ENCODE data around the gene SH3D19.
"Not testable (repeated sequence)": the region's sequence is repeated elsewhere in the genome, so short reads cannot be mapped to it uniquely, and the experiment has no call there.

The SH3D19 gene

GRCh38 chr4:151322161-151322560 is 3.2 kb downstream of the SH3D19 start:
- not testable (repeated sequence) for DNase-seq

- no peak for DNase-seq
Observed at GRCh38 chr4:151321586-151321985, 3.8 kb downstream of the SH3D19 start.

- no peak for DNase-seq
Observed at GRCh38 chr4:151319490-151319889, 5.9 kb downstream of the SH3D19 start.

DNA sequence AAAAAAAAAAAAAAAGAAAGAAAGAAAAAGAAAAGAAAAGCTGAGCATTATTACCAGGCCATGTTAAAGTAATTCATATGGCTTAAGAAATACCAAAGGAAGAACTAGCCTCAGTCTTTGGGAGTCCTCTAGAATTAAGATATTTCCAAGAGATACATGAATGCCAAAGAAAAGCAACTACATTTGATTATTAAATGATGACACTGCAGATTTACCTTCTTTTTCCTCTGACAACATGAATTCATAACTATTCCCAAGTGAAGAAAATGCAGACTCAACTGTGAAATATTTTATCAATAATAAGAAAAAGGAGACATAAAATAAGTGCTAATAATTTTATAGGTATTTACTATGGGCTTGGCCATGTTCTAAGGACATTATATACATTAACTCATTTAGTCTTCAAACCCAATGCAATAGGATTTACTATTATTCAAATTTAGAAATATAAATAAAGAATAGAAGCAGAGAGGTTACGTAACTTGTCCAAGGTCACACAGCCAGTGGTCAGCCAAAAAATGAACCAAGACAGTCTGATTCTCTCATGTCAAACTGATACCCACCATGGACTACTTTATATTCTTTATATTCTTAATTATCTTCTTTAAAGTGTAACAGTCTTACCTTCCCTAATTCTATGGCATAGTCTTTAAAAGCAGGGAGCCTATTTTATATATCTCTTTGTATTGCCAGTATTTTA is 6.9 kb downstream of the SH3D19 start:
- no peak for DNase-seq

GRCh38 chr4:151316645-151317044 is 8.8 kb downstream of the SH3D19 start:
- no peak for DNase-seq

- no peak for DNase-seq
Observed at GRCh38 chr4:151315212-151315886, 10.1 kb downstream of the SH3D19 start.

DNA sequence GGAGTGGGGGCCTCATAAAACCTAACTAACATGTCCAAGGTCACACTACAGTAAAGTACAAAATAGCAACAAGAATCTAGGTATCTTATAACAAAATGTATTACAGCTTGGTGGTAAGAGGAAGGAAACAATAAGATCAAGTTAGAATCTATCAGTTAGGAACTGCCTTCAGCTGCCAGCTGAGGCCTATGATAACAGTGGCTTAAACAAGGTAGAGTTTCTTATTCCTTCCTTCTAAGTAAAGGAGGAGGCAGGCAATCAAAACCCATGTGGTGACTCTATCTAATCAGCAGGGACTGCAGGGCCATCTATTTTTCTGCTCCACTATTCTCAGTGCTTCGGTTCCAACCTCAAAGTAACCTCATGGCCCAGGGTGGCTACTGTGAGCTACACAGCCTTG is 10.9 kb downstream of the SH3D19 start:
- peak in 1 of 2 experiments; percentile 21 for DNase-seq

GRCh38 chr4:151314010-151314355 is 11.4 kb downstream of the SH3D19 start:
- no peak for DNase-seq

DNA sequence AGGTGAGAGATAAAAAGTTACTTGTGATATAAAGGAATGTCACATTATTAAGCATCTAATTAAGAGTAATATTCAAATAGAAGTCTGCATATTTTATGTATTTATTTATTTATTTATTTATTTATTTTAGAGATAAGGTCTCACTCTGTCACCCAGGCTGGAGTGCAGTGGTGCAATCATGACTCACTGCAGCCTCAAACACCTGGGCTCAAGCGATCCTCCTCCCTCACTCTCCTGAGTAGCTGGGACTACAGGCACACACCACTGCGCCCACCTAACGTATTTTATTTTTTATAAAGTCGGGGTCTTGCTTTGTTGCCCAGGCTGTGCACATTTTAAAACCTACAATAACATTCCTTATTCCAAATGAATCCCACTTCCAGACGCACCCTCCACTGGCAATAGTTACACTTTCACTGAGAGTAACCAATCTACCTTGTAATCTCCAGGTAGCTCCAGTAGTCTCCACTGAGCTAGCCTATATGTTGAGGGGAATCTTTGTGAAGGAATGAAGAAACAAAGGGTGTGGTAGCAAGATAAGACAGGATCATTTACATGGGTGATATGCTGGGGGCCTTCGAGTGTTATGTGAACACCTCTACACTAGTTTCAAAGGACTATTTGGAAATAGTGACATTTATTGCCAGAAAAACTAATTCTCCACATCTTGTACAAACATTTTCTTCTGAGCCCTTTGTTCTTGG is 11.9 kb downstream of the SH3D19 start:
- no peak for DNase-seq

GRCh38 chr4:151310124-151310728 is 15.2 kb downstream of the SH3D19 start:
- DNase-seq = no peak

DNA sequence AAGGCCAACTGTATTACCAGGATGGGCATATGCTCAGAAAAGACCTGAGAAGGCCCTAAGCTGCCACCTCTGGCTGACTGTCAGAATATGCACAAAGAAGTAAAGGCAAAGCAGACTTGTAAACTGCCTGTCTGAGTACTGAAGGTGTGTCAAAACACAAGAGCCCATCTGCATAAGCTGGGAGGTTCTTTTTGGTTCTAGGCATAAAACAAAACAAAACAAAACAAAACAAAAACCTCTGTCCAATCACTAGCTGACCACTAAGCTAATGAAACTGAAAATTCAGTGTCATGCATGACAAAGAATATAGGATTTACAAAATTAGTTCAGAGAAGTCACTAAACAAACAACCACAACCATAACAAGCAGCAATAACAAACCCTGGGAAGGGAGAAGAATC is 20.6 kb downstream of the SH3D19 start:
- DNase-seq = no peak

GRCh38 chr4:151304226-151304625 is 21.2 kb downstream of the SH3D19 start:
- DNase-seq = no peak

- no peak for DNase-seq
Observed at GRCh38 chr4:151302432-151302831, 23.0 kb downstream of the SH3D19 start.

GRCh38 chr4:151297170-151297569 is 28.2 kb downstream of the SH3D19 start:
- no peak for DNase-seq

DNA sequence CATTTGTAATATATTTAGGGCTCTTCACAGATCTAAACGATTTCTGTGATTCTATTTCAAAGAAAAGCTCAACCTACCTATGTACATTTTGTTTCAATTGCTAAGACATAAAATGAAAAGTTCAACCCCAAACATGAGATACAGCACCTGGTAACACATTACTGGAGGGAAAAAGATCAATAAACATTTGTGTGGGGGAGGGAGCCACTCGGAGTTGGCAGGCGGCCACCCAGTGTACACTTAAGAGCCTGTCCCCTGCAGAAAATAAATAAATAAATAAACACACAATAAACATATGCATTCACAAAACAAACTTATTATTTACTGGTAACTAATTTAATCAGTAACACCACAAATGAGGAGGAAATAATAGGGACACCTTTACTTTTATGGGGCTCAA is 29.2 kb downstream of the SH3D19 start:
- DNase-seq = no peak

DNA sequence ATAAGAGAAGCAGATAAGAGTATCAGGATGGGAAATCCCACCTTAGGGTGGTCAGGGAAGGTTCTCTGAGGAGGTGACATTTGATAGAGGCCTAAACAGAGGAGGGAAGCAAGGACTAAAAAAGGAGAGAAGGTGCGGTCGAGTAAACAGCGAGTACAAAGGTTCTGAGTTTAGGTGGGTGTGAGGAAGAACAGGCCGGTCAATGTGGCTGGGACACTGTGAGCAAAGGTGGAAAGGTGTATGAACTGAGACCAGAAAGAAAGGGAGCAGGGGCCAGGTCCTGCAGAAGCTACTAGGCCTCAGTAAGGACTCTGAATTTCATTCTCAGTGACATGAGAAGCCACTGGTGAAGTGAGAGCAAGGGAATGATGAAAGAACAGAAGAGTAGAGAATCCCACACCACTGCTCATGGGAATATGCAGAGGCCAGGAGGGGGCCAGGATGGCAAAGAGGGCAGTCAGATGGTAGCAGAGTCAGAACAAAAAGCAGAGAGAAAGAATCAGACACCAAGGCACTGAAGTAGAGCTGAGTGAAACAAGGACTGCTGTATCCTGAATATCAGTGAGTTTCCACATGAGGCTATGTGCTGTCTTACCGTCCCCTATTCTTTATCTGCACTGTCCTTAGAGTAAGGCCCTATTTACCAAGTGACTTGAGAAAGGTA is 30.4 kb downstream of the SH3D19 start:
- DNase-seq = no peak

DNA sequence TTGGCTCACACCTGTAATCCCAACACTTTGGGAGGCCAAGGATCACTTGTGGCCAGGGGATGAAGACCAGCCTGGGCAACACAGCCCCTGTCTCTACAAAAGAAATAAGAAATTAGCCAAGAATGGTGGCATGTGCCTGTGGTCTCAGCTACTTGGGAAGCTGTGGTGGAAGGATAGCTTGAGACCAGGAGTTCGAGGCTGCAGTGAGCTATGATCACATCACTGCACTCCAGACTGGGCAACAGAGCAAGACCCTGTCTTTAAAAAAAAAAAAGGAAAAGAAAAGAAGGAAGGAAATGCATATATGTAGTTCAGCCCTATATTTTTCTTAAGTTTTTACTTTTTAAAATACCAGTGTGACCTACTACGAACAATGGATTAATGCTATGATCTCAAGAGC is 33.4 kb downstream of the SH3D19 start:
- DNase-seq = no peak

DNA sequence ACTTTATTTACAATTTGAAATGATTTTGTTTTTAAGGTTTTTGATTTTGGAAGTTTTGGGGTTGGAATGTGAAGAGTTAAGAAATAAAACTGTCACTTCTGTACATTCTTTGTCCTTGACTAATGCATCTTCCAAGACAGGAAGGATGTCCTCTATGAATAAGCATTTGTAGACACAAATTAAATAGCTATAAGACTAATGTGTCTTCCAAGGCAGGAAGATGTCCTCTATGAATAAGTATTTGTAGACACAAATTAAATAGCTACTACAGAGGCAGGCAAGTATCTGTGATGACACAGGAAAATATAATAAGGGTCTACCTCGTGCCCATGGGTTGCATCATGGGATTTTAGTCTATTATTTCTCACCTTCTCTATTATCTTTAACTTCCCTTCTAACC is 33.9 kb downstream of the SH3D19 start:
- no peak for DNase-seq

DNA sequence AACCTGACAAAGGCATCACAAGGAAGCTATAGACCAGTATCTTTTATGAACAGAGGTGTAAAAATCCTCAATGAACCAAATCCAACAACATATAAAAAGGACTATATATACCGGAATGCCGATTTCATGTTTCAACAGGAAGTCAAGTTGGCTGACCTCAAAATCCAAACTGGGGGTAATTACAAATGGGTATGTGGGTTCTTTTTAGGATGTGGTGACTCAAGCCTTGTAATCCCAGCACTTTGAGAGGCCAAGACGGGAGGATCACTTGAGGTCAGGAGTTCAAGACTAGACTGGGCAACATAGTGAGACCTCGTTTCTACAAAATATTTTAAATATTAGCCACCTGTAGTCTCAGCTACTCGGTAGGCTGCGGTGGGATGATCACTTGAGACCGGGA is 38.0 kb downstream of the SH3D19 start:
- no peak for DNase-seq

DNA sequence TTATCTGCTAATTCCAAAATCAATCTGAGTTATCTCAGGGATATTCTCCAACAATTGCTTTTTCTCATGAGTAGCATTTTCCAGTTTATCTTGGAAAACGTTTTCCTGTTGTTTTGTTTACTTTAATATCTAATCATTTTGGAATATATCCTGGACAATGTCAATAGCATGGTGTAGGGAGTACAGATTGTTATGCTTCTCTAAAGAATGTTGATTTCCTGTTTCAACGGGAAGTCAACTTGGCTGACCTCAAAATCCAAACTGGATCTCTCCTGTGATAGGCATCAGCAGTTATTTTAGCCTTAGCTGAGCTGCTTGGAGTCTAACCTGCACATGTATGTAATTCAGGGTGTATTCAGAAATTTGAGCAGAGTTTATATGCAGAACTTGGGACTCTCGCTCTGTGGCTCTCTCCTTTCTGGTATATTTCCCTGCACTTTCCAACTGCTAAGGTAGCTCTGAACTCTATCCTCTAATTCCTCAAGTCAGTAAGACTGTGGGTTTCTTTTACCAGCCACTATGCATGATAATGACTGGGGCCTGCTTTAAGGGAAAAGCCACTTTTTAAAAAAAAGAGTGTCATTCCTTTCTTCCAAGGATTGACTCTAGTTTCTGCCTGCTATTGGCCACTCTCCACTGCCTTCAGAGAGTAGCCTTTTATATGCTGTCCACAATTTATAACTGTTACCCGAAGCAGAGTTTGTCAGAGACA is 40.7 kb downstream of the SH3D19 start:
- no peak for DNase-seq

DNA sequence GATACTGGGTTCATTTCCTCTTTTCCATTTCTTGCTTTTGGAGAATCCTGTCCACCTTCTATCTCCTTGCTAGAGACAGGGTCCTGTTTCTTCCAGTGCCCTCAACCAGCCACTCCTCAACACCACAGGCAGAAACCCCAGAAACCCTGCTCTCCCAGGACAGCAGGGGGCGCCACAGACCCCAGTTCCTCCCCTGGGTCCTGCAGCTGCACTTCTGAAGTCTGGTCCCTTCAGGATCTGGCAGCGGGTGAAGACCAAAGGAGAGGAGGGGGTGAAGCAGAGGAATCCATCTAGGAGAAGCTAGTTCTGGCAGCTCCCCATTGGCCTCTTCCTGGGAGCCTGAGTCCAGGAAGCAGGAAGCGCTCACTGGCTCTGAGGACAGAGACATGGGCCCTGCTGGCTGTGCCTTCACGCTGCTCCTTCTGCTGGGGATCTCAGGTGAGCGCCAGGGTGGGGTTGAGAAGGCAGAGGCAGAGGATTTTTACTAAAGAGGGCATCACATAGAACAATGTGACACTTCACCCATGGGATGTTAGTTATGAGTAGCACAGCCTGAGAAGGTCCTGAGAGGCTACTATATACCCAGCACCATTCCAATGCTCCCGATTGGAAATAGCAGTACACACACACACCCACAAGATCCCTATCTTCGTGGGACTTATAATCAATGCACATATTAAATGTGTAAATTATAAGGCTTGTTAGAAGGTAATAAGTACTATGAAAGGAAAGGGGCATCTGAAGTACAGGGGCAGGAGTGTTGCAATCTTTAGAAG is 48.4 kb downstream of the SH3D19 start, which contains the start of gene PRSS48:
PRSS48 (plus strand) TSS at position 375 of the 776 bp plus-strand sequence; CDS start at position 387, 12 bp downstream.
- peak; percentile 46 to 60 for DNase-seq

DNA sequence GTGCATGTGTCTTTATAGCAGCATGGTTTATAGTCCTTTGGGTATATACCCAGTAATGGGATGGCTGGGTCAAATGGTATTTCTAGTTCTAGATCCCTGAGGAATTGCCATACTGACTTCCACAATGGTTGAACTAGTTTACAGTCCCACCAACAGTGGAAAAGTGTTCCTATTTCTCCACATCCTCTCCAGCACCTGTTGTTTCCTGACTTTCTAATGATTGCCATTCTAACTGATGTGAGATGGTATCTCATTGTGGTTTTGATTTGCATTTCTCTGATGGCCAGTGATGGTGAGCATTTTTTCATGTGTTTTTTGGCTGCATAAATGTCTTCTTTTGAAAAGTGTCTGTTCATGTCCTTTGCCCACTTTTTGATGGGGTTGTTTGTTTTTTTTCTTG is 56.5 kb downstream of the SH3D19 start:
- DNase-seq = not testable (repeated sequence)
